Adrenal gland (tissue), 12 donors: ENCODE data around the gene CBL. TPM values are rescaled to one million over a fixed set of nuclear protein-coding genes. Genes with fewer than 3 reads are reported as not detected.
A peak's percentile ranks its signal among the peaks of the same experiment; 100 is the strongest.

ENCODE experiments used
- DNase-seq, 7 donors: peaks; one replicate each; pipeline ENCODE4 v3.0.0-alpha.2; 2019 to 2020
- H3K27ac ChIP-seq, 5 donors: fragments of 200-600 bp; sonication (generic) in 4 of 5; 1 replicate in 3 of 5; 2 replicates in 2 of 5; pipeline versions ENCODE4 v1.5.1 to v1.8.0; 2016 to 2020; ENCODE audit warnings: mild to moderate bottlenecking in 1 of 5
- H3K27me3 ChIP-seq: fragments of 200-600 bp; 2 replicates; pipeline ENCODE4 v1.8.0; 2021
- H3K36me3 ChIP-seq, 2 donors: fragments of 200-600 bp; replicated peaks in 1 of 2; 1 replicate in 1 of 2; 2 replicates in 1 of 2; pipeline versions ENCODE4 v1.5.1 to v1.8.0; 2018 to 2022
- H3K4me1 ChIP-seq, 2 donors: fragments of 200-600 bp; replicated peaks in 1 of 2; 1 replicate in 1 of 2; 2 replicates in 1 of 2; pipeline versions ENCODE4 v1.5.1 to v1.8.0; 2018 to 2021
- H3K4me3 ChIP-seq, 4 donors: fragments of 200-600 bp; sonication (generic) in 3 of 4; one replicate each; pipeline ENCODE4 v1.5.1; 2016 to 2018
- H3K9me3 ChIP-seq, 3 donors: fragments of 200-600 bp; sonication (generic) in 1 of 3; replicated peaks in 1 of 3; 1 replicate in 2 of 3; 2 replicates in 1 of 3; pipeline versions ENCODE4 v1.5.1 to v1.8.0; 2016 to 2021
- CTCF ChIP-seq, 6 experiments: fragments of 450-650 bp in 4 of 6; fragments of 200-600 bp in 2 of 6; sonication (generic) in 1 of 6; IDR thresholded peaks; 1 replicate in 5 of 6; 2 replicates in 1 of 6; pipeline versions ENCODE4 v1.5.1 to v1.8.0; 2016 to 2021; ENCODE audit warnings: antibody characterized with exemption in 6 of 6, mild to moderate bottlenecking in 2 of 6, moderate library complexity in 1 of 6
- POLR2A ChIP-seq, 2 donors: fragments of 450-650 bp; IDR thresholded peaks; one replicate each; pipeline ENCODE4 v1.6.1; 2017; ENCODE audit warnings: antibody characterized with exemption in 2 of 2, mild to moderate bottlenecking in 2 of 2, moderate library complexity in 1 of 2
- WGBS, 4 donors: extraction: QIAGEN DNeasy Blood & Tissue Kit in 2 of 4; methylation state at CpG; one replicate each; pipeline versions ENCODE4 v1.1.5 to v1.1.7; 2013 to 2017; 5-methylcytosine and 5-hydroxymethylcytosine counted together
- intact Hi-C, 2 donors: fragments of 100-400 bp; cut with DNase I; formaldehyde crosslinking; loops; one replicate each; pipeline versions ENCODE4 v1.14.1 to v1.15.0; 2022 to 2023
- polyA plus RNA-seq, 3 donors: library from polyadenylated mRNA; stranded (reverse); fragments of 200-250 nt in 2 of 3; fragments of 350-450 nt in 1 of 3; fragmentation: Illumina TruSeq in 1 of 3; extraction: RNeasy Lipid Tissue Mini Kit (QIAGEN cat#74804) in 1 of 3; gene quantifications; one replicate each; pipeline ENCODE4 v1.2.3, GENCODE V29; 2013 to 2014
- total RNA-seq, 9 donors: library from RNA; depleted of rRNA in 4 of 9; stranded (reverse); fragments of >200 nt in 4 of 9; fragments of 120-200 nt in 1 of 9; fragmentation: NEBNext Ultra II Directional in 1 of 9; extraction: Animal tissue kit (Norgen Biotek cat#: 25700) in 1 of 9; gene quantifications; one replicate each; pipeline versions ENCODE4 v1.1.0 to v1.2.4, GENCODE V29; 2013 to 2023
- donor health status: healthy with polysubstance abuse.
- donor health status: Bipolar disorder and iron deficiency.
- donor health status: DM: yes; HTN: yes; CAD: no.
- donor health status: DM: no; HTN: no; CAD: no.
- donor health status: DM: no; HTN: no; CAD: no.
- donor health status: DM: yes; HTN: yes; CAD: no.

Gene CBL
- total and polyA plus RNA-seq, 12 donors, result 4.9 to 21.9 (median 13.5) TPM

- no peaks in the 10 kb centered on the region for H3K9me3 ChIP-seq
- peaks cover 9 to 12% of the 10 kb centered on the region in 2 donors for H3K4me1 ChIP-seq
- no peaks in the 10 kb centered on the region for H3K36me3 ChIP-seq
- H3K4me3 ChIP-seq, result no peak overlapping the region
- intact Hi-C loops, result no loop called here
- DNase-seq, result no peak
- no peak for TF ChIP-seq CTCF (IDR thresholded peaks at IDR 0.05)
- TF ChIP-seq POLR2A (IDR thresholded peaks at IDR 0.05), result no peak
- H3K27ac ChIP-seq, result no peak overlapping the region
- 82 to 90% (median 85%) methylated on average over 9 to 12 of the region's 12 CpGs for WGBS, 4 donors
- no peaks in the 10 kb centered on the region for H3K27me3 ChIP-seq
These were observed 139.5 kb downstream of the CBL start for GRCh38 chr11:119345685-119346084.

- Histone ChIP-seq H3K27me3 (no peaks in the 10 kb centered on the region), H3K4me1 (peaks cover 4 to 7% of the 10 kb centered on the region in 2 donors), H3K9me3 (no peaks in the 10 kb centered on the region), H3K4me3 (no peak within 1 kb of the TSS), H3K27ac (peak within 1 kb of the TSS in 3 of 5 donors; percentile 32 to 79 (median 39)), H3K36me3 (no peaks in the 10 kb centered on the region)
- 48 to 67% (median 56%) methylated on average over 6 of the region's 6 CpGs for WGBS, 4 donors
- no peak for DNase-seq
- TF ChIP-seq POLR2A (IDR thresholded peaks at IDR 0.05), result no peak
- intact Hi-C loops, result no loop called here
These were observed 140.5 kb downstream of the CBL start, which contains the start of gene MFRP for GRCh38 chr11:119346605-119347004. TSS of gene MFRP (minus strand) at chr11:119346705. CDS start at chr11:119346513, 192 bp downstream.

- no peaks in the 10 kb centered on the region for H3K36me3 ChIP-seq
- H3K9me3 ChIP-seq, result no peaks in the 10 kb centered on the region
- 58 to 69% (median 63%) methylated on average over 2 of the region's 2 CpGs for whole genome bisulfite sequencing, 4 donors
- no peaks in the 10 kb centered on the region for H3K27me3 ChIP-seq
- peak in 2 of 7 donors; percentile 63 to 66 for DNase-seq
- intact Hi-C loops, result no loop called here
- no peak overlapping the region for H3K4me3 ChIP-seq
- peak overlapping the region in 3 of 5 donors; percentile 32 to 79 (median 39) for H3K27ac ChIP-seq
- no peak for TF ChIP-seq CTCF (IDR thresholded peaks at IDR 0.05)
- peak in 1 of 2 donors; percentile 26 for TF ChIP-seq POLR2A (IDR thresholded peaks at IDR 0.05)
- peaks cover 3 to 7% of the 10 kb centered on the region in 2 donors for H3K4me1 ChIP-seq
These were observed 141.1 kb downstream of the CBL start for GRCh38 chr11:119347242-119347641.

- no peaks in the 10 kb centered on the region for H3K9me3 ChIP-seq
- TF ChIP-seq POLR2A (IDR thresholded peaks at IDR 0.05) (no peak), CTCF (IDR thresholded peaks at IDR 0.05) (no peak)
- H3K36me3 ChIP-seq, result no peaks in the 10 kb centered on the region
- no peak overlapping the region for H3K4me3 ChIP-seq
- no peak for DNase-seq
- no peaks in the 10 kb centered on the region for H3K27me3 ChIP-seq
- intact Hi-C loops, result no loop called here
- 82 to 89% (median 85%) methylated on average over 15 to 16 of the region's 16 CpGs for WGBS, 4 donors
- no peak overlapping the region for H3K27ac ChIP-seq
- H3K4me1 ChIP-seq, result peaks cover 3 to 7% of the 10 kb centered on the region in 2 donors
These were observed 141.9 kb downstream of the CBL start for GRCh38 chr11:119347940-119348605.

DNA sequence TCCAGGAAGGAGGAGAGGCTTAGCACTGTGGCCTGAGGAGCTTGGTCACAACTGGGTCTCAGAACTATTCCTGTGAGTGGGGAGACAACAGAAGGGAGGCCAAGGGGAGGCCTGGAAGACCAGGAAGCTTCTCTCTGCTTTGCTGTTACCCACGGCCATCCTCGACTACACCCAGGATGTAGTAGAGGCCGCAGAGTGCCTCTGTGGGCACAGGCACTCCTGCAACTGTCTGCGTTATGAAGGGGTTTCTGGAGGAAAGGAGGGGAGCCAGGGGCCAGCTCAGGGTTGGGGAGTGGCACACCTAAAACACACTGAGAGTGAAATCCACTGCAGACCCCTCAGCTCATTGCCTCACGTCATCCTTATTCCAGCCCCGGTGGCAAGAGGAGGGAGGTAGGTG lies 144.2 kb downstream of the CBL start:
- WGBS, 4 donors, result 75 to 90% (median 82%) methylated on average over 2 to 6 of the region's 6 CpGs
- no peak for TF ChIP-seq POLR2A (IDR thresholded peaks at IDR 0.05)
- no peak for TF ChIP-seq CTCF (IDR thresholded peaks at IDR 0.05)
- intact Hi-C loops, result loop anchor here in 1 of 2 donors (10.0 kb wide), 1 partner anchor 124 kb away; no protein-coding TSS in a partner anchor

More for the DNA sequence above, 144.2 kb downstream of the CBL start:
- Histone ChIP-seq H3K9me3 (no peaks in the 10 kb centered on the region), H3K27me3 (no peaks in the 10 kb centered on the region), H3K27ac (no peak overlapping the region), H3K4me1 (peaks cover 3 to 7% of the 10 kb centered on the region in 2 donors), H3K4me3 (no peak overlapping the region), H3K36me3 (no peaks in the 10 kb centered on the region)
- DNase-seq, result no peak
